H1 (cell line): ENCODE results near the gene VN1R5. TPM values are rescaled to one million over a fixed set of nuclear protein-coding genes. Genes with fewer than 3 reads are reported as not detected.

Experiments
- CHD7 ChIP-seq: fragments of 300-600 bp; sonication (generic); IDR thresholded peaks from 2 replicates; pipeline ENCODE4 v1.7.1; 2012; ENCODE audit warnings: low read length, moderate library complexity, mild to moderate bottlenecking, inconsistent platforms; ENCODE audit not compliant: insufficient replicate concordance
- EGR1 ChIP-seq: IDR thresholded peaks from 2 replicates; pipeline ENCODE4 v1.6.1; 2011; ENCODE audit warnings: low read depth, low read length, borderline replicate concordance
- TAF7 ChIP-seq: optimal IDR thresholded peaks from 2 replicates; pipeline ENCODE3; 2011; ENCODE audit warnings: low read depth, mild to moderate bottlenecking, inconsistent platforms, low read length, moderate library complexity, borderline replicate concordance
- USF2 ChIP-seq: IDR thresholded peaks from 2 replicates; pipeline ENCODE4 v1.6.1; 2011; ENCODE audit warnings: low read length, improper control_type of control experiment
- polyA plus RNA-seq, 7 experiments: library from polyadenylated mRNA; depleted of rRNA in 3 of 7; stranded (reverse) in 5 of 7; unstranded in 2 of 7; fragments of >200 nt in 5 of 7; fragments of 200-250 nt in 2 of 7; gene quantifications; 1 replicate in 5 of 7; 2 replicates in 1 of 7; 4 replicates in 1 of 7; pipeline versions ENCODE4 v1.2.1 to v1.2.3, GENCODE V29; 2011 to 2013; ENCODE audit warnings: missing spikeins in 2 of 7, mixed read lengths in 2 of 7
- total RNA-seq: library from RNA; stranded (reverse); fragmentation: NEBNext Ultra II Directional; extraction: Animal tissue kit (Norgen Biotek cat#: 25700); gene quantifications from 2 replicates; pipeline ENCODE4 v1.2.1, GENCODE V29; 2021

Gene VN1R5
- total and polyA plus RNA-seq, 2 of the 8 experiments (the other 6 are each of a cell fraction or from before 2014, with no cell fraction given) = not detected

- TF ChIP-seq USF2 (no peak), EGR1 (no peak), TAF7 (no peak), CHD7 (no peak)
Observed at GRCh38 chr1:247300491-247301175, 44.8 kb downstream of the VN1R5 start (continued).
